ENCODE data around the gene COL5A1.

Gene COL5A1

GRCh38 chr9:134626571-134627416 is 14.8 kb upstream of the COL5A1 start:
- no peak for DNase-seq

- no peak for DNase-seq
Measured at GRCh38 chr9:134627417-134628353, 13.9 kb upstream of the COL5A1 start.

- no peak for DNase-seq
Measured at GRCh38 chr9:134628354-134628736, 13.3 kb upstream of the COL5A1 start.

- no peak for DNase-seq
Measured at GRCh38 chr9:134629061-134629585, 12.5 kb upstream of the COL5A1 start.

GRCh38 chr9:134629586-134630392 is 11.8 kb upstream of the COL5A1 start:
- no peak for DNase-seq

- DNase-seq: no peak
Measured at GRCh38 chr9:134630393-134630790, 11.2 kb upstream of the COL5A1 start.

GRCh38 chr9:134630861-134631260 is 10.7 kb upstream of the COL5A1 start:
- no peak for DNase-seq

GRCh38 chr9:134631881-134632280 is 9.7 kb upstream of the COL5A1 start:
- DNase-seq: no peak

- DNase-seq: no peak
Measured at GRCh38 chr9:134632329-134632728, 9.3 kb upstream of the COL5A1 start.

- no peak for DNase-seq
Measured at GRCh38 chr9:134633362-134634142, 8.1 kb upstream of the COL5A1 start.

- DNase-seq: no peak
Measured at GRCh38 chr9:134634176-134634575, 7.4 kb upstream of the COL5A1 start.

GRCh38 chr9:134634667-134635230 is 6.9 kb upstream of the COL5A1 start:
- DNase-seq: no peak

- DNase-seq: no peak
Measured at GRCh38 chr9:134635351-134636148, 6.1 kb upstream of the COL5A1 start.

GRCh38 chr9:134636149-134636507 is 5.5 kb upstream of the COL5A1 start:
- DNase-seq: no peak

GRCh38 chr9:134637241-134637640 is 4.4 kb upstream of the COL5A1 start:
- no peak for DNase-seq

- DNase-seq: no peak
Measured at GRCh38 chr9:134637696-134638501, 3.7 kb upstream of the COL5A1 start.

GRCh38 chr9:134638502-134639090 is 3.0 kb upstream of the COL5A1 start:
- DNase-seq: no peak

GRCh38 chr9:134639994-134640393 is 1.6 kb upstream of the COL5A1 start:
- DNase-seq: no peak

- DNase-seq: no peak
Measured at GRCh38 chr9:134640506-134641172, 964 bp upstream of the COL5A1 start.

Measured in NCI-H1436 treated with DMSO at 0.1 percent for 48 hours (cell line).